Stimulated activated CD8-positive, alpha-beta memory T cell treated with anti-CD3 and anti-CD28 coated beads, Interleukin-15, amount 100 ng/mL, for 24 hours (primary cell): ENCODE data around the gene FILIP1L.

Experiments used
- DNase-seq: peaks from one replicate; pipeline ENCODE4 v3.0.0-alpha.2; 2020; ENCODE audit warnings: low read depth

The FILIP1L gene

GRCh38 chr3:99866261-99866761 lies 248.0 kb downstream of the FILIP1L start:
- no peak for DNase-seq

GRCh38 chr3:99865321-99865720 lies 249.0 kb downstream of the FILIP1L start:
- DNase-seq: no peak

- DNase-seq: no peak
Observed at GRCh38 chr3:99864289-99864688, 250.0 kb downstream of the FILIP1L start.

- DNase-seq: no peak
Observed at GRCh38 chr3:99863588-99863987, 250.7 kb downstream of the FILIP1L start.

- DNase-seq: no peak
Observed at GRCh38 chr3:99863002-99863401, 251.3 kb downstream of the FILIP1L start.

GRCh38 chr3:99862208-99862607 lies 252.1 kb downstream of the FILIP1L start:
- DNase-seq: no peak

- DNase-seq: no peak
Observed at GRCh38 chr3:99861216-99861615, 253.1 kb downstream of the FILIP1L start.

- no peak for DNase-seq
Observed at GRCh38 chr3:99859825-99860224, 254.5 kb downstream of the FILIP1L start.

GRCh38 chr3:99858469-99858868 lies 255.8 kb downstream of the FILIP1L start:
- DNase-seq: no peak

GRCh38 chr3:99857278-99857677 lies 257.0 kb downstream of the FILIP1L start:
- no peak for DNase-seq

GRCh38 chr3:99856437-99857220 lies 257.7 kb downstream of the FILIP1L start:
- DNase-seq: no peak

- DNase-seq: no peak
Observed at GRCh38 chr3:99855900-99856299, 258.4 kb downstream of the FILIP1L start.

GRCh38 chr3:99854756-99855298 lies 259.5 kb downstream of the FILIP1L start:
- DNase-seq: no peak

GRCh38 chr3:99852851-99853250 lies 261.4 kb downstream of the FILIP1L start:
- no peak for DNase-seq

GRCh38 chr3:99851955-99852354 lies 262.3 kb downstream of the FILIP1L start:
- no peak for DNase-seq

GRCh38 chr3:99850608-99851007 lies 263.7 kb downstream of the FILIP1L start:
- no peak for DNase-seq

- DNase-seq: no peak
Observed at GRCh38 chr3:99848433-99848832, 265.9 kb downstream of the FILIP1L start.

GRCh38 chr3:99846477-99847160 lies 267.7 kb downstream of the FILIP1L start:
- no peak for DNase-seq

- DNase-seq: no peak
Observed at GRCh38 chr3:99845999-99846398, 268.3 kb downstream of the FILIP1L start.

GRCh38 chr3:99845331-99845730 lies 269.0 kb downstream of the FILIP1L start:
- DNase-seq: no peak

- DNase-seq: no peak
Observed at GRCh38 chr3:99843590-99844258, 270.6 kb downstream of the FILIP1L start.

- no peak for DNase-seq
Observed at GRCh38 chr3:99842826-99843589, 271.3 kb downstream of the FILIP1L start.
